OCI-LY7 (cell line): ENCODE data around the gene MYBPC3. TPM values are rescaled to one million over a fixed set of nuclear protein-coding genes. Genes with fewer than 3 reads are reported as not detected.

ENCODE experiments used
- BruUV-seq: library from RNA; stranded (reverse); fragments of 400-500 nt; replicated peaks from 2 replicates; lab custom pipeline; 2021; lab: Mats Ljungman, UMichigan
- CTCF ChIA-PET: fragments of 300-600 bp; sonication (Branson Sonifier 250); formaldehyde crosslinking; loops from one replicate; lab custom pipeline; 2022; ENCODE audit warnings: antibody characterized with exemption; ENCODE audit not compliant: unreplicated experiment; lab: Charles Lee
- POLR2A ChIA-PET: fragments of 300-600 bp; sonication (Branson Sonifier 250); formaldehyde crosslinking; loops from one replicate; lab custom pipeline; 2022; ENCODE audit warnings: antibody characterized with exemption; lab: Charles Lee
- DNase-seq: peaks from one replicate; pipeline ENCODE4 v3.0.0-alpha.2; 2015; ENCODE audit warnings: low spot score
- H2AFZ ChIP-seq: fragments of 200-600 bp; sonication (generic), shearing (Covaris generic); 2 replicates; pipeline ENCODE4 v1.6.1; 2014; ENCODE audit warnings: mild to moderate bottlenecking, antibody characterized with exemption, low read length, moderate library complexity
- H3K27ac ChIP-seq: fragments of 200-600 bp; sonication (generic); 2 replicates; pipeline ENCODE4 v1.5.1; 2014; ENCODE audit warnings: mixed run types, low read depth, mild to moderate bottlenecking, moderate library complexity, low read length, inconsistent platforms; ENCODE audit not compliant: poor library complexity, severe bottlenecking
- H3K36me3 ChIP-seq: fragments of 200-600 bp; sonication (generic); 2 replicates; pipeline ENCODE4 v1.6.1; 2014; ENCODE audit warnings: mild to moderate bottlenecking, antibody characterized with exemption, low read length, moderate library complexity, mixed read lengths; ENCODE audit not compliant: insufficient read depth
- H3K4me1 ChIP-seq: fragments of 200-600 bp; sonication (generic); 2 replicates; pipeline ENCODE4 v1.5.1; 2014; ENCODE audit warnings: mild to moderate bottlenecking, low read length; ENCODE audit not compliant: insufficient read depth, poor library complexity, severe bottlenecking
- H3K4me2 ChIP-seq: fragments of 200-600 bp; sonication (generic); 2 replicates; pipeline ENCODE4 v1.6.1; 2014; ENCODE audit warnings: mild to moderate bottlenecking, low read length
- H3K4me3 ChIP-seq: fragments of 200-600 bp; sonication (generic); 2 replicates; pipeline ENCODE4 v1.5.1; 2014; ENCODE audit warnings: mild to moderate bottlenecking, low read depth, low read length; ENCODE audit not compliant: poor library complexity, severe bottlenecking
- H3K79me2 ChIP-seq: fragments of 200-600 bp; sonication (generic); 2 replicates; pipeline ENCODE4 v1.6.1; 2016; ENCODE audit warnings: low read depth, mild to moderate bottlenecking, low read length, moderate library complexity, mixed read lengths; ENCODE audit not compliant: insufficient read depth
- H3K9me2 ChIP-seq: fragments of 200-600 bp; sonication (generic); 2 replicates; pipeline ENCODE4 v1.6.1; 2016; ENCODE audit warnings: mild to moderate bottlenecking, low read length, mixed read lengths; ENCODE audit not compliant: insufficient read depth
- H3K9me3 ChIP-seq: fragments of 200-600 bp; sonication (generic); 2 replicates; pipeline ENCODE4 v1.6.1; 2014; ENCODE audit warnings: mild to moderate bottlenecking, mixed run types, low read length, mixed read lengths
- H4K20me1 ChIP-seq: fragments of 200-600 bp; sonication (generic); 2 replicates; pipeline ENCODE4 v1.6.1; 2014; ENCODE audit warnings: mild to moderate bottlenecking, antibody characterized with exemption, low read length, moderate library complexity, mixed read lengths; ENCODE audit not compliant: insufficient read depth
- EZH2phosphoT487 ChIP-seq: fragments of 200-600 bp; sonication (generic); IDR thresholded peaks from 2 replicates; pipeline ENCODE4 v1.6.1; 2018; ENCODE audit warnings: low read depth, borderline replicate concordance, mild to moderate bottlenecking, mixed run types, antibody characterized with exemption, low read length, moderate library complexity, mixed read lengths
- intact Hi-C: fragments of 100-400 bp; cut with micrococcal nuclease; formaldehyde crosslinking; loops from one replicate; pipeline ENCODE4 v1.10.0; 2022; ENCODE audit not compliant: unreplicated experiment
- total RNA-seq, 2 experiments: library from RNA; depleted of rRNA in 1 of 2; stranded (reverse); fragments of >200 nt in 1 of 2; shearing (Covaris generic) in 1 of 2; gene quantifications; 2 replicates each; pipeline ENCODE4 v1.2.3, GENCODE V29; 2014 to 2022
- TF ChIP-seq, protein P1 (sequence below): fragments of 200-600 bp; sonication (generic); conservative IDR thresholded peaks from 2 replicates; pipeline ENCODE4 v1.5.1; 2014; ENCODE audit warnings: mild to moderate bottlenecking, antibody characterized with exemption, low read length, moderate library complexity, mixed read lengths

The MYBPC3 gene
- total RNA-seq, 2 experiments from 2014 or later: 0.25 to 0.29 TPM

- no peak for DNase-seq
- no peaks in the 10 kb centered on the region for H3K9me2 ChIP-seq
- BruUV-seq: no TSS peak
- H3K4me3 ChIP-seq: no peak overlapping the region
- peaks cover 36% of the 10 kb centered on the region for H3K4me1 ChIP-seq
- POLR2A ChIA-PET: interaction anchor here (1.2 to 3.1 kb wide), 2 partner anchors 20 to 106 kb away, joined by 4 to 16 read pairs; no protein-coding TSS in a partner anchor
- no peak overlapping the region for H2AFZ ChIP-seq
- H3K27ac ChIP-seq: no peak overlapping the region
- TF ChIP-seq EZH2phosphoT487: no peak
- TF ChIP-seq, protein P1, sequence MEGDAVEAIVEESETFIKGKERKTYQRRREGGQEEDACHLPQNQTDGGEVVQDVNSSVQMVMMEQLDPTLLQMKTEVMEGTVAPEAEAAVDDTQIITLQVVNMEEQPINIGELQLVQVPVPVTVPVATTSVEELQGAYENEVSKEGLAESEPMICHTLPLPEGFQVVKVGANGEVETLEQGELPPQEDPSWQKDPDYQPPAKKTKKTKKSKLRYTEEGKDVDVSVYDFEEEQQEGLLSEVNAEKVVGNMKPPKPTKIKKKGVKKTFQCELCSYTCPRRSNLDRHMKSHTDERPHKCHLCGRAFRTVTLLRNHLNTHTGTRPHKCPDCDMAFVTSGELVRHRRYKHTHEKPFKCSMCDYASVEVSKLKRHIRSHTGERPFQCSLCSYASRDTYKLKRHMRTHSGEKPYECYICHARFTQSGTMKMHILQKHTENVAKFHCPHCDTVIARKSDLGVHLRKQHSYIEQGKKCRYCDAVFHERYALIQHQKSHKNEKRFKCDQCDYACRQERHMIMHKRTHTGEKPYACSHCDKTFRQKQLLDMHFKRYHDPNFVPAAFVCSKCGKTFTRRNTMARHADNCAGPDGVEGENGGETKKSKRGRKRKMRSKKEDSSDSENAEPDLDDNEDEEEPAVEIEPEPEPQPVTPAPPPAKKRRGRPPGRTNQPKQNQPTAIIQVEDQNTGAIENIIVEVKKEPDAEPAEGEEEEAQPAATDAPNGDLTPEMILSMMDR: no peak
- intact Hi-C loops: loop anchor here (5.0 to 10.0 kb wide), 2 partner anchors 82 to 100 kb away; partner anchors contain the start of gene MADD
- H3K36me3 ChIP-seq: peaks cover 66% of the 10 kb centered on the region
- H3K4me2 ChIP-seq: no peak overlapping the region
- H3K9me3 ChIP-seq: no peaks in the 10 kb centered on the region
- H3K79me2 ChIP-seq: peaks cover 21% of the 10 kb centered on the region
- CTCF ChIA-PET: no interaction called here
- no peaks in the 10 kb centered on the region for H4K20me1 ChIP-seq
Observed at GRCh38 chr11:47372422-47372821, 19.9 kb upstream of the MYBPC3 start.

GRCh38 chr11:47369676-47370075, 17.2 kb upstream of the MYBPC3 start:
- Histone ChIP-seq H4K20me1 (no peaks in the 10 kb centered on the region), H3K9me3 (no peaks in the 10 kb centered on the region), H3K27ac (no peak overlapping the region), H3K36me3 (peaks cover 81% of the 10 kb centered on the region), H3K4me3 (no peak overlapping the region), H3K9me2 (no peaks in the 10 kb centered on the region), H2AFZ (no peak overlapping the region), H3K79me2 (peaks cover 15% of the 10 kb centered on the region; the same call in 1 of the 2 replicates), H3K4me1 (peaks cover 20% of the 10 kb centered on the region), H3K4me2 (no peak overlapping the region)
- no peak for DNase-seq
- no TSS peak for BruUV-seq
- POLR2A ChIA-PET: interaction anchor here (0.7 to 1.0 kb wide), 3 partner anchors 62 to 377 kb away, joined by 3 to 5 read pairs (median 4); no protein-coding TSS in a partner anchor
- no peak for TF ChIP-seq EZH2phosphoT487
- TF ChIP-seq, protein P1: no peak
- CTCF ChIA-PET: no interaction called here
- intact Hi-C loops: loop anchor here (5.0 to 10.0 kb wide), 2 partner anchors 85 to 97 kb away; partner anchors contain the start of gene MADD

GRCh38 chr11:47366020-47366490, 13.6 kb upstream of the MYBPC3 start:
- Histone ChIP-seq H3K4me1 (peaks cover 9% of the 10 kb centered on the region), H3K9me3 (no peaks in the 10 kb centered on the region), H3K9me2 (no peaks in the 10 kb centered on the region), H3K79me2 (peaks cover 15% of the 10 kb centered on the region; the same call in 1 of the 2 replicates), H4K20me1 (no peaks in the 10 kb centered on the region), H2AFZ (no peak overlapping the region), H3K27ac (no peak overlapping the region), H3K36me3 (peaks cover 56% of the 10 kb centered on the region), H3K4me3 (no peak overlapping the region), H3K4me2 (no peak overlapping the region)
- POLR2A ChIA-PET: interaction anchor here (0.6 kb wide), 1 partner anchor 339 kb away, joined by 3 read pairs; no protein-coding TSS in a partner anchor
- TF ChIP-seq, protein P1: no peak
- TF ChIP-seq EZH2phosphoT487: no peak
- BruUV-seq: no TSS peak
- no peak for DNase-seq
- CTCF ChIA-PET: no interaction called here
- intact Hi-C loops: no loop called here
